HepG2 (cell line): ENCODE results near the gene FUT1. TPM values are rescaled to one million over a fixed set of nuclear protein-coding genes. Genes with fewer than 3 reads are reported as not detected.
A peak's percentile ranks its signal among the peaks of the same experiment; 100 is the strongest.

Source experiments
- BRD4 ChIP-seq: sonication (generic); formaldehyde crosslinking; IDR thresholded peaks from 2 replicates; pipeline ENCODE4 v1.4.0; 2020; ENCODE audit warnings: missing genetic modification reagents
- CBX5 ChIP-seq: sonication (generic); formaldehyde crosslinking; IDR thresholded peaks from 2 replicates; pipeline ENCODE4 v1.4.0; 2020; ENCODE audit warnings: missing genetic modification reagents, borderline replicate concordance
- FOXP1 ChIP-seq, 2 experiments: fragments of 450-650 bp in 1 of 2; IDR thresholded peaks; 2 replicates each; pipeline ENCODE4 v1.6.1; 2017 to 2018; ENCODE audit warnings: antibody characterized with exemption in 1 of 2
- HMG20A ChIP-seq: IDR thresholded peaks from 2 replicates; pipeline ENCODE4 v1.6.1; 2016; ENCODE audit warnings: borderline replicate concordance
- HOXD1 ChIP-seq: sonication (generic); formaldehyde crosslinking; IDR thresholded peaks from 2 replicates; pipeline ENCODE4 v1.5.0; 2020; ENCODE audit warnings: missing genetic modification reagents
- JUNB ChIP-seq: sonication (generic); formaldehyde crosslinking; IDR thresholded peaks from 2 replicates; pipeline ENCODE4 v1.8.0; 2022; ENCODE audit warnings: missing genetic modification reagents, mild to moderate bottlenecking, borderline replicate concordance
- KMT2B ChIP-seq: IDR thresholded peaks from 2 replicates; pipeline ENCODE4 v1.6.1; 2016; ENCODE audit warnings: missing genetic modification reagents, missing compliant biosample characterization
- MED8 ChIP-seq: sonication (generic); formaldehyde crosslinking; IDR thresholded peaks from 2 replicates; pipeline ENCODE4 v1.8.1; 2023; ENCODE audit warnings: mild to moderate bottlenecking, missing genetic modification reagents; ENCODE audit not compliant: insufficient replicate concordance
- MEIS1 ChIP-seq: sonication (generic); formaldehyde crosslinking; IDR thresholded peaks from 2 replicates; pipeline ENCODE4 v1.9.0; 2021; ENCODE audit warnings: mild to moderate bottlenecking, missing genetic modification reagents, moderate library complexity, borderline replicate concordance
- MYPOP ChIP-seq: sonication (generic); formaldehyde crosslinking; IDR thresholded peaks from 2 replicates; pipeline ENCODE4 v1.8.1; 2023; ENCODE audit warnings: mild to moderate bottlenecking, moderate library complexity, missing genetic modification reagents
- SNRNP70 ChIP-seq: fragments of 200-400 bp; formaldehyde crosslinking; IDR thresholded peaks from 2 replicates; pipeline ENCODE4 v1.6.1; 2017; ENCODE audit warnings: mild to moderate bottlenecking, low read depth, low read length, moderate library complexity
- STAG1 ChIP-seq: sonication (generic); formaldehyde crosslinking; IDR thresholded peaks from 2 replicates; pipeline ENCODE4 v1.4.0; 2020; ENCODE audit warnings: missing genetic modification reagents
- TSC22D2 ChIP-seq: sonication (generic); formaldehyde crosslinking; IDR thresholded peaks from 2 replicates; pipeline ENCODE4 v1.5.1; 2020; ENCODE audit warnings: missing genetic modification reagents, mild to moderate bottlenecking, borderline replicate concordance
- ZBTB1 ChIP-seq: sonication (generic); formaldehyde crosslinking; IDR thresholded peaks from 2 replicates; pipeline ENCODE4 v1.4.0; 2020; ENCODE audit warnings: missing genetic modification reagents, borderline replicate concordance
- ZNF251 ChIP-seq: sonication (generic); formaldehyde crosslinking; IDR thresholded peaks from 2 replicates; pipeline ENCODE4 v1.9.0; 2021; ENCODE audit warnings: mild to moderate bottlenecking, missing genetic modification reagents
- ZNF362 ChIP-seq: sonication (generic); formaldehyde crosslinking; IDR thresholded peaks from 2 replicates; pipeline ENCODE4 v1.4.0; 2020; ENCODE audit warnings: missing genetic modification reagents, mild to moderate bottlenecking, borderline replicate concordance
- ZNF777 ChIP-seq: sonication (generic); formaldehyde crosslinking; IDR thresholded peaks from 2 replicates; pipeline ENCODE4 v1.4.0; 2020; ENCODE audit warnings: missing genetic modification reagents
- ZNF782 ChIP-seq: sonication (generic); formaldehyde crosslinking; IDR thresholded peaks from 2 replicates; pipeline ENCODE4 v1.4.0; 2020; ENCODE audit warnings: missing genetic modification reagents, mild to moderate bottlenecking, borderline replicate concordance
- ZSCAN22 ChIP-seq: sonication (generic); formaldehyde crosslinking; IDR thresholded peaks from 2 replicates; pipeline ENCODE4 v1.4.0; 2020; ENCODE audit warnings: mild to moderate bottlenecking, missing genetic modification reagents
- polyA plus RNA-seq, 8 experiments: library from polyadenylated mRNA; depleted of rRNA in 3 of 8; stranded (reverse) in 7 of 8; unstranded in 1 of 8; fragments of >200 nt; fragmentation: Illumina TruSeq in 4 of 8; extraction: Trizol in 4 of 8; gene quantifications; 2 replicates each; pipeline versions ENCODE4 v1.2.1 to v1.2.3, GENCODE V29; 2011 to 2016; ENCODE audit warnings: low read depth in 4 of 8, missing spikeins in 1 of 8, mixed read lengths in 1 of 8; ENCODE audit not compliant: insufficient read depth in 1 of 8
- total RNA-seq, 5 experiments: library from RNA; depleted of rRNA; stranded (reverse); fragments of >200 nt; fragmentation: Illumina TruSeq; extraction: Trizol; gene quantifications; 2 replicates each; pipeline ENCODE4 v1.2.3, GENCODE V29; 2016; ENCODE audit warnings: low read depth in 1 of 5
- TF ChIP-seq, protein P1 (sequence below): sonication (generic); formaldehyde crosslinking; conservative IDR thresholded peaks from 2 replicates; pipeline ENCODE4 v1.4.0; 2020; ENCODE audit warnings: missing genetic modification reagents
- TF ChIP-seq, protein P2 (sequence below): sonication (generic); formaldehyde crosslinking; IDR thresholded peaks from 2 replicates; pipeline ENCODE4 v1.5.0; 2020; ENCODE audit warnings: missing genetic modification reagents
- TF ChIP-seq, protein P3 (sequence below): sonication (generic); formaldehyde crosslinking; conservative IDR thresholded peaks from 2 replicates; pipeline ENCODE4 v1.4.0; 2020; ENCODE audit warnings: mild to moderate bottlenecking, missing genetic modification reagents, moderate library complexity

The FUT1 gene
- total and polyA plus RNA-seq, 2 of the 13 experiments (the other 11 are each of a cell fraction or from before 2014, with no cell fraction given), result 0.07 to 1.1 TPM

DNA sequence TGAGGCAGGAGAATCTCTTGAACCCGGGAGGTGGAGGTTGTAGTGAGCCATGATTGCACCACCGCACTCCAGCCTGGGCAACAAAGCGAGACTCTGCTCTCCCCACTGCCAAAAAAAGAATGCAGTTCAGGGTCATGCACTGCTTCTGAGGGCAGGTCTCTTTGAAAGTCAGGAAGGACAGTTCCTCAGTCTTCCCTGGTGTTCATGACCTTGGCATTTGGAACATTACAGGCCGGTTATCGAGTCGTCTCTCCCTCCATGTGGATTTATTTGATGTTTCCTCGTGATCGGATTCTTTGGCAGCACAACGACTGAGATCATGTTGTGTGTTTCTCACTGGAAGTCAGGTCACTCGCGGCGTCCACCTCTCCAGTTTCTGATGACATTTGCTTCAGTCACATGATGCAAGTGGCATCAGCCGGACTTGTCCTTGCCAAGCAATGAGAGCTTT is 20.1 kb upstream of the FUT1 start (continued):
- TF ChIP-seq ZNF362 (CRISPR knock-in tag), result peak; percentile 66
- no peak for TF ChIP-seq ZSCAN22 (CRISPR knock-in tag)
- TF ChIP-seq, protein P1, sequence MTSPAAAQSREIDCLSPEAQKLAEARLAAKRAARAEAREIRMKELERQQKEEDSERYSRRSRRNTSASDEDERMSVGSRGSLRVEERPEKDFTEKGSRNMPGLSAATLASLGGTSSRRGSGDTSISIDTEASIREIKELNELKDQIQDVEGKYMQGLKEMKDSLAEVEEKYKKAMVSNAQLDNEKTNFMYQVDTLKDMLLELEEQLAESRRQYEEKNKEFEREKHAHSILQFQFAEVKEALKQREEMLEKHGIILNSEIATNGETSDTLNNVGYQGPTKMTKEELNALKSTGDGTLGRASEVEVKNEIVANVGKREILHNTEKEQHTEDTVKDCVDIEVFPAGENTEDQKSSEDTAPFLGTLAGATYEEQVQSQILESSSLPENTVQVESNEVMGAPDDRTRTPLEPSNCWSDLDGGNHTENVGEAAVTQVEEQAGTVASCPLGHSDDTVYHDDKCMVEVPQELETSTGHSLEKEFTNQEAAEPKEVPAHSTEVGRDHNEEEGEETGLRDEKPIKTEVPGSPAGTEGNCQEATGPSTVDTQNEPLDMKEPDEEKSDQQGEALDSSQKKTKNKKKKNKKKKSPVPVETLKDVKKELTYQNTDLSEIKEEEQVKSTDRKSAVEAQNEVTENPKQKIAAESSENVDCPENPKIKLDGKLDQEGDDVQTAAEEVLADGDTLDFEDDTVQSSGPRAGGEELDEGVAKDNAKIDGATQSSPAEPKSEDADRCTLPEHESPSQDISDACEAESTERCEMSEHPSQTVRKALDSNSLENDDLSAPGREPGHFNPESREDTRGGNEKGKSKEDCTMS (CRISPR knock-in tag), result no peak
- TF ChIP-seq BRD4 (CRISPR knock-in tag), result no peak
- TF ChIP-seq ZBTB1, result no peak
- TF ChIP-seq TSC22D2 (CRISPR knock-in tag), result no peak
- no peak for TF ChIP-seq ZNF251 (CRISPR knock-in tag)
- TF ChIP-seq, protein P2, sequence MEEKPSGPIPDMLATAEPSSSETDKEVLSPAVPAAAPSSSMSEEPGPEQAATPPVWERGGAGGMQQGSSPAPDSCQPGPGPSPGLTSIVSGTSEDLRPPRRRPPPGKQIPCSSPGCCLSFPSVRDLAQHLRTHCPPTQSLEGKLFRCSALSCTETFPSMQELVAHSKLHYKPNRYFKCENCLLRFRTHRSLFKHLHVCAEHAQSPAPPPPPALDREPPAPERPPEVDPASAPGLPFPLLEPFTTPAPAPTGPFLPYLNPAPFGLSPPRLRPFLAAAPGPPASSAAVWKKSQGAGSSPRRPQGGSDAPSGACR (CRISPR knock-in tag), result no peak
- no peak for TF ChIP-seq KMT2B (CRISPR knock-in tag)
- peak; percentile 70; the same call in 1 of the 2 replicates for TF ChIP-seq HMG20A (CRISPR knock-in tag)
- no peak for TF ChIP-seq SNRNP70
- no peak for TF ChIP-seq JUNB (CRISPR knock-in tag)
- TF ChIP-seq ZNF777 (CRISPR knock-in tag), result no peak
- TF ChIP-seq ZNF782 (CRISPR knock-in tag), result 0 out of 2 replicates have a peak, but pooled peaks have one; percentile 24
- TF ChIP-seq FOXP1 (IDR thresholded peaks at IDR 0.05), result no peak
- TF ChIP-seq FOXP1 (CRISPR knock-in tag; IDR thresholded peaks at IDR 0.05), result peak; percentile 51; the same call in 1 of the 2 replicates
- no peak for TF ChIP-seq STAG1 (CRISPR knock-in tag)
- TF ChIP-seq, protein P3, sequence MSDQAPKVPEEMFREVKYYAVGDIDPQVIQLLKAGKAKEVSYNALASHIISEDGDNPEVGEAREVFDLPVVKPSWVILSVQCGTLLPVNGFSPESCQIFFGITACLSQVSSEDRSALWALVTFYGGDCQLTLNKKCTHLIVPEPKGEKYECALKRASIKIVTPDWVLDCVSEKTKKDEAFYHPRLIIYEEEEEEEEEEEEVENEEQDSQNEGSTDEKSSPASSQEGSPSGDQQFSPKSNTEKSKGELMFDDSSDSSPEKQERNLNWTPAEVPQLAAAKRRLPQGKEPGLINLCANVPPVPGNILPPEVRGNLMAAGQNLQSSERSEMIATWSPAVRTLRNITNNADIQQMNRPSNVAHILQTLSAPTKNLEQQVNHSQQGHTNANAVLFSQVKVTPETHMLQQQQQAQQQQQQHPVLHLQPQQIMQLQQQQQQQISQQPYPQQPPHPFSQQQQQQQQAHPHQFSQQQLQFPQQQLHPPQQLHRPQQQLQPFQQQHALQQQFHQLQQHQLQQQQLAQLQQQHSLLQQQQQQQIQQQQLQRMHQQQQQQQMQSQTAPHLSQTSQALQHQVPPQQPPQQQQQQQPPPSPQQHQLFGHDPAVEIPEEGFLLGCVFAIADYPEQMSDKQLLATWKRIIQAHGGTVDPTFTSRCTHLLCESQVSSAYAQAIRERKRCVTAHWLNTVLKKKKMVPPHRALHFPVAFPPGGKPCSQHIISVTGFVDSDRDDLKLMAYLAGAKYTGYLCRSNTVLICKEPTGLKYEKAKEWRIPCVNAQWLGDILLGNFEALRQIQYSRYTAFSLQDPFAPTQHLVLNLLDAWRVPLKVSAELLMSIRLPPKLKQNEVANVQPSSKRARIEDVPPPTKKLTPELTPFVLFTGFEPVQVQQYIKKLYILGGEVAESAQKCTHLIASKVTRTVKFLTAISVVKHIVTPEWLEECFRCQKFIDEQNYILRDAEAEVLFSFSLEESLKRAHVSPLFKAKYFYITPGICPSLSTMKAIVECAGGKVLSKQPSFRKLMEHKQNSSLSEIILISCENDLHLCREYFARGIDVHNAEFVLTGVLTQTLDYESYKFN (CRISPR knock-in tag), result no peak; the same call in none of the 2 replicates
- no peak for TF ChIP-seq MED8 (CRISPR knock-in tag)
- peak; percentile 16; the same call in 1 of the 2 replicates for TF ChIP-seq CBX5 (CRISPR knock-in tag)
- no peak for TF ChIP-seq HOXD1 (CRISPR knock-in tag)
- TF ChIP-seq MEIS1 (CRISPR knock-in tag), result no peak
- peak; percentile 13; the same call in 1 of the 2 replicates for TF ChIP-seq MYPOP
